Suprapubic skin (tissue), 4 donors: Measurements from ENCODE around the gene MARCO. TPM values are rescaled to one million over a fixed set of nuclear protein-coding genes. Genes with fewer than 3 reads are reported as not detected.

Experiments
- DNase-seq, 2 donors: peaks; one replicate each; pipeline ENCODE4 v3.0.0-alpha.2; 2019; ENCODE audit warnings: low spot score in 2 of 2
- H3K27ac ChIP-seq: fragments of 200-600 bp; sonication (generic); one replicate; pipeline ENCODE4 v1.5.1; 2019
- H3K27me3 ChIP-seq: fragments of 200-600 bp; sonication (generic); one replicate; pipeline ENCODE4 v1.5.1; 2019
- H3K36me3 ChIP-seq: fragments of 200-600 bp; sonication (generic); one replicate; pipeline ENCODE4 v1.5.1; 2019
- H3K4me1 ChIP-seq: fragments of 200-600 bp; sonication (generic); one replicate; pipeline ENCODE4 v1.5.1; 2019
- H3K4me3 ChIP-seq: fragments of 200-600 bp; sonication (generic); one replicate; pipeline ENCODE4 v1.5.1; 2019; ENCODE audit warnings: mild to moderate bottlenecking
- H3K9me3 ChIP-seq: fragments of 200-600 bp; sonication (generic); one replicate; pipeline ENCODE4 v1.5.1; 2019
- EP300 ChIP-seq: sonication (generic); formaldehyde crosslinking; IDR thresholded peaks from one replicate; pipeline ENCODE4 v1.6.1; 2017; ENCODE audit warnings: antibody characterized with exemption
- POLR2A ChIP-seq, 2 donors: fragments of 450-650 bp; IDR thresholded peaks; one replicate each; pipeline ENCODE4 v1.6.1; 2017; ENCODE audit warnings: antibody characterized with exemption in 2 of 2, mild to moderate bottlenecking in 2 of 2, moderate library complexity in 2 of 2
- POLR2AphosphoS5 ChIP-seq, 3 donors: sonication (generic); formaldehyde crosslinking; IDR thresholded peaks; one replicate each; pipeline ENCODE4 v1.6.1; 2017; ENCODE audit warnings: antibody characterized with exemption in 3 of 3
- WGBS: methylation state at CpG from one replicate; pipeline ENCODE4 v1.1.5; 2018; 5-methylcytosine and 5-hydroxymethylcytosine counted together
- total RNA-seq, 4 donors: library from RNA; depleted of rRNA; stranded (reverse); fragments of >200 nt; gene quantifications; one replicate each; pipeline ENCODE4 v1.1.0, GENCODE V29; 2016
- TF ChIP-seq, protein P1 (sequence below), 2 donors: fragments of 200-600 bp in 1 of 2; fragments of 450-650 bp in 1 of 2; sonication (generic) in 1 of 2; IDR thresholded peaks; one replicate each; pipeline ENCODE4 v1.5.1; 2016 to 2019; ENCODE audit warnings: antibody characterized with exemption in 2 of 2, mild to moderate bottlenecking in 1 of 2, moderate library complexity in 1 of 2

MARCO gene, protein sequence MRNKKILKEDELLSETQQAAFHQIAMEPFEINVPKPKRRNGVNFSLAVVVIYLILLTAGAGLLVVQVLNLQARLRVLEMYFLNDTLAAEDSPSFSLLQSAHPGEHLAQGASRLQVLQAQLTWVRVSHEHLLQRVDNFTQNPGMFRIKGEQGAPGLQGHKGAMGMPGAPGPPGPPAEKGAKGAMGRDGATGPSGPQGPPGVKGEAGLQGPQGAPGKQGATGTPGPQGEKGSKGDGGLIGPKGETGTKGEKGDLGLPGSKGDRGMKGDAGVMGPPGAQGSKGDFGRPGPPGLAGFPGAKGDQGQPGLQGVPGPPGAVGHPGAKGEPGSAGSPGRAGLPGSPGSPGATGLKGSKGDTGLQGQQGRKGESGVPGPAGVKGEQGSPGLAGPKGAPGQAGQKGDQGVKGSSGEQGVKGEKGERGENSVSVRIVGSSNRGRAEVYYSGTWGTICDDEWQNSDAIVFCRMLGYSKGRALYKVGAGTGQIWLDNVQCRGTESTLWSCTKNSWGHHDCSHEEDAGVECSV
- total RNA-seq = 1 to 10 TPM in 3 of 4 donors, under 1 TPM in 1; 0.68 to 9.1 (median 1.3) TPM

DNA sequence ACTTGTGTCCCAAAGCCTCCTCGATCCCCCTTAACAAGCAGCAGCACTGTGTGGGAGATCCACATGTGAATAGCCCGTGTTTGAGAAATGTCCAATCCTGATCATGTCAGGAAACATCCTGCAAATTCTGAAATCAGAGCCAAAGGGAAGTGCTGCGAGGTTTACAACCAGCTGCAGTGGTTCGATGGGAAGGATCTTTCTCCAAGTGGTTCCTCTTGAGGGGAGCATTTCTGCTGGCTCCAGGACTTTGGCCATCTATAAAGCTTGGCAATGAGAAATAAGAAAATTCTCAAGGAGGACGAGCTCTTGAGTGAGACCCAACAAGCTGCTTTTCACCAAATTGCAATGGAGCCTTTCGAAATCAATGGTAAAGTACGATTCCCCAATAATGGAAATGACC, at the start of gene MARCO:
Gene MARCO, plus strand, starts transcription at position 164 of the 400 bp plus-strand sequence. Its CDS starts 107 bp downstream, at position 271.
- H3K9me3 ChIP-seq = no peaks in the 10 kb centered on the region
- DNase-seq = no peak
- H3K4me1 ChIP-seq = no peaks in the 10 kb centered on the region
- no peak within 1 kb of the TSS for H3K4me3 ChIP-seq
- WGBS = 60% methylated on average over 6 of the region's 7 CpGs
- no peak within 1 kb of the TSS for H3K27ac ChIP-seq
- TF ChIP-seq EP300 = no peak
- no peak for TF ChIP-seq POLR2A (IDR thresholded peaks at IDR 0.05)
- TF ChIP-seq, protein P1, sequence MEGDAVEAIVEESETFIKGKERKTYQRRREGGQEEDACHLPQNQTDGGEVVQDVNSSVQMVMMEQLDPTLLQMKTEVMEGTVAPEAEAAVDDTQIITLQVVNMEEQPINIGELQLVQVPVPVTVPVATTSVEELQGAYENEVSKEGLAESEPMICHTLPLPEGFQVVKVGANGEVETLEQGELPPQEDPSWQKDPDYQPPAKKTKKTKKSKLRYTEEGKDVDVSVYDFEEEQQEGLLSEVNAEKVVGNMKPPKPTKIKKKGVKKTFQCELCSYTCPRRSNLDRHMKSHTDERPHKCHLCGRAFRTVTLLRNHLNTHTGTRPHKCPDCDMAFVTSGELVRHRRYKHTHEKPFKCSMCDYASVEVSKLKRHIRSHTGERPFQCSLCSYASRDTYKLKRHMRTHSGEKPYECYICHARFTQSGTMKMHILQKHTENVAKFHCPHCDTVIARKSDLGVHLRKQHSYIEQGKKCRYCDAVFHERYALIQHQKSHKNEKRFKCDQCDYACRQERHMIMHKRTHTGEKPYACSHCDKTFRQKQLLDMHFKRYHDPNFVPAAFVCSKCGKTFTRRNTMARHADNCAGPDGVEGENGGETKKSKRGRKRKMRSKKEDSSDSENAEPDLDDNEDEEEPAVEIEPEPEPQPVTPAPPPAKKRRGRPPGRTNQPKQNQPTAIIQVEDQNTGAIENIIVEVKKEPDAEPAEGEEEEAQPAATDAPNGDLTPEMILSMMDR (IDR thresholded peaks at IDR 0.05) = no peak
- no peak for TF ChIP-seq POLR2AphosphoS5 (IDR thresholded peaks at IDR 0.05)
- H3K36me3 ChIP-seq = no peaks in the 10 kb centered on the region
- peaks cover 5% of the 10 kb centered on the region for H3K27me3 ChIP-seq

DNA sequence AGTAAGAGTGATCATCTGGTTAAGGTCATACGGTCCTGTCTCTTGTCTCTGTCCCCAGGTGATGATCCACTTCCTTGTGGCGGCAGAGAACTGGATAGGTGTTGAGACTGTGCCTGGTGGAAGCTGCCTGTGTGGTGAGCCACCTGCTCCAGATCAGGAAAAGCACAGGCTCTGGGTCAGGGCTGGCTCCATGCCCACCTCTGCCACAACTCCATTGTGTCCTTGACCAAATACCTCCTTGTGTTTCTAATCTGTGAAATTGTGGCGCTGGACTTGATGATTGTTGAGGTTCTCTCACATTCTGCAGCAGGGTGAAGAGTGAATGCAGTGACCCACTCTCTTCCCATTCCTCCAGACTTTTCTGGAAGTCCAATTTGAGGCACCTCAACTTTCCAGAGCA, 48.9 kb upstream of the MARCO start:
- DNase-seq = no peak
- H3K4me1 ChIP-seq = no peaks in the 10 kb centered on the region
- H3K27ac ChIP-seq = no peak overlapping the region
- TF ChIP-seq EP300 (no peak), POLR2A (IDR thresholded peaks at IDR 0.05) (no peak), POLR2AphosphoS5 (IDR thresholded peaks at IDR 0.05) (no peak)
- TF ChIP-seq, protein P1 (IDR thresholded peaks at IDR 0.05) = no peak
- H3K9me3 ChIP-seq = peaks cover 10% of the 10 kb centered on the region
- no peaks in the 10 kb centered on the region for H3K27me3 ChIP-seq
- WGBS = 93% methylated on average over 3 of the region's 3 CpGs
- no peaks in the 10 kb centered on the region for H3K36me3 ChIP-seq
- H3K4me3 ChIP-seq = no peak overlapping the region

DNA sequence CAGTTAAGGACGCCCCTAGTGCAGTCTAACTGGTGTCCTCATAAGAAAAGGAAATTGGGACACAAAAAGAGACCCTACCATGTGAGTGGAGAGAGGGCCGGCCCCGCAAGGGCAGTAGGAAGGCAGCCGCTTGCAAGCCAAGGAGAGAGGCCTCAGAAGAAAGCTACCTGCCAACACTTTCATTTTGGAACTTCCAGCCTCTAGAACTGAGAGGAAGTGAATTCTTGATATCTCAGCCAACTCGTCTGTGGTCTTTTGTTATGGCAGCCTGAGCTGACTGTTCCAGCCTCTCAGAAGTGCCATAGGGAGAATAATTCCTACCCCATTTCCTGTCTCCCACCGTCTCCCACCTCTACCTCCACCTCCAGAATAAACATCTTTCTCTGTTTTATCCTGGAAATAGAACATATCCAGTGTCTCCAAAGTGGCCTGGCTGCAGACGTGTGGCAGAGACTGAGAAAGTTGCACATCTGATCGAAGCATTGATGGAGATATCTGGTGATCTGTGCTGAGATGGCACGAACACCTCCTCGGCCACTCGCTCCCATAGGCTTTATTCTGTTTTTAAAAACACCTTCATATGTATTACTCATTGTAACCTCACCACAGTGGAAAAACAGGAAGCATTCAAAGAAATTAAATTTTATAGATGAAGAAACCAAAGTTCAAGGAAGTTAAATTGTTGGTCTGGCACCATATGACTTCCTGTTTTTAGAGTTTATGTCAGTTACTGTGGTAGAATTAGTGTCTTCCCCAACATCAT, 39.5 kb upstream of the MARCO start:
- Histone ChIP-seq H3K4me1 (no peaks in the 10 kb centered on the region), H3K27ac (no peak overlapping the region), H3K36me3 (no peaks in the 10 kb centered on the region), H3K9me3 (no peaks in the 10 kb centered on the region), H3K4me3 (no peak overlapping the region), H3K27me3 (no peaks in the 10 kb centered on the region)
- WGBS = 79% methylated on average over 11 of the region's 11 CpGs
- DNase-seq = no peak
- TF ChIP-seq, protein P1 (IDR thresholded peaks at IDR 0.05) = no peak
- TF ChIP-seq EP300 (no peak), POLR2A (IDR thresholded peaks at IDR 0.05) (no peak), POLR2AphosphoS5 (IDR thresholded peaks at IDR 0.05) (no peak)

DNA sequence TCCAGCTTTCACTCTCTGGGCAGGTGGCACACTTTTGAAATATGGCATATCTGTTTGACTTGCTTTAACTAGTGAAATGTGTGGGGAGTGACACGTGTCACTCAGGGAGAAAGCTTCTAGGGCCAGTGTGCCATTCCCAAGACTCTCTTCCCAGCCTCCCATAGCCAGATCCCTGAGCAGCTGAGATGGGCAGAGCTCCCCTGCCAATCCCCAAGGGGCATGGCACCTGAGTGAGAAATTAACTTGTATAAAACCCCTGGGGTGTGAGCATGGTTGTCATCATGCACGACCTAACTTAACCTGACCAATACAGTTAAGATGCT, 39.0 kb upstream of the MARCO start:
- Histone ChIP-seq H3K27me3 (no peaks in the 10 kb centered on the region), H3K9me3 (no peaks in the 10 kb centered on the region), H3K27ac (no peak overlapping the region), H3K36me3 (no peaks in the 10 kb centered on the region), H3K4me1 (no peaks in the 10 kb centered on the region), H3K4me3 (no peak overlapping the region)
- 55% methylated on average over 2 of the region's 2 CpGs for WGBS
- no peak for TF ChIP-seq EP300
- no peak for TF ChIP-seq POLR2AphosphoS5 (IDR thresholded peaks at IDR 0.05)
- TF ChIP-seq POLR2A (IDR thresholded peaks at IDR 0.05) = no peak
- TF ChIP-seq, protein P1 (IDR thresholded peaks at IDR 0.05) = no peak
- DNase-seq = no peak
